ENCODE data around the gene MOB1B.
A peak's percentile ranks its signal among the peaks of the same experiment; 100 is the strongest.
"Not testable (repeated sequence)": the region's sequence is repeated elsewhere in the genome, so short reads cannot be mapped to it uniquely, and the experiment has no call there.

The MOB1B gene

DNA sequence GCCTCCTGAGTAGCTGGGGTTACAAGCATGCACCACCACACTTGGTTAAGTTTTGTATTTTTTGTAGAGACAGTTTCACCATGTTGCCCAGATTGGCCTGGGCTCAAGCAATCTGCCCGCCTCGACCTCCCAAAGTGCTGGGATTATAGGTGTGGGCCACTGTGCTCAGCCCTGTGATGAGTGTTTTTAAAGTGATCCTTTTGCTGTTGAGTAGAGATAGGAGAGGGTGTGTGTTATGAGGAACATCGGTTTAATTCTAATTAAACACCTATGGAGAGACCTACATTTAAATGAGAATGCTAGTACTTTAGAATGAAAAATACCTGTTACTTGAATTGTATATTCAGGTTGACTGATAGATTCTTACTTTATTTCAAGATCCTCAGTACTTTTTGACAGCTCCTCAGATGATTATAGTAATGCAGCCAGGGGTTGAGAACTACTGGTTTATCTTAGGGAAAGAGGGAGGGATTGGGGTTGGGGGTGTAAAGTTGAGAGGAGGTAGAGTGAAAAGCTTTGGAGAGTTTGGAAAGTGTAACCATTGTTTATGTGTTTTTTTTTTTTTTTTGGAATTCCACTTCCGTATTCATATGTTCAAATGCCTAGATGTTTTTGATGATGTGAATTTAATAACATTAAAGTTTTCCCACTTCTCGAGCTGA is 54.5 kb downstream of the MOB1B start:
- DNase-seq (ENCODE audit: low read depth, low spot score) = no peak

DNA sequence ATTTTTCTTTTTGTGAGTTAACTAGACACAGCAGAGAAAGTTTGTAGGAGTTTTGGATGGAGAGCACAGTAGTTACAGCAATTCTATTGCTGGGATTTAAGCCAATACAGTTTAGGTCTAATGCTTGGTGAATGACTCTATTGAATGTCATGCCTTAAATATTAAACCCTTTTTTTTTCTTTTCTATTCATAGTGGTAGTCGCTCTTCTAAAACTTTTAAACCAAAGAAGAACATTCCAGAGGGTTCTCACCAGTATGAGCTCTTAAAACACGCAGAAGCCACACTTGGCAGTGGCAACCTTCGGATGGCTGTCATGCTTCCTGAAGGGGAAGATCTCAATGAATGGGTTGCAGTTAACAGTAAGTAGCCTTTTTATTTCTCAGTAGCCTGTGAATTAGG is 56.5 kb downstream of the MOB1B start:
- DNase-seq (ENCODE audit: low read depth, low spot score) = no peak

DNA sequence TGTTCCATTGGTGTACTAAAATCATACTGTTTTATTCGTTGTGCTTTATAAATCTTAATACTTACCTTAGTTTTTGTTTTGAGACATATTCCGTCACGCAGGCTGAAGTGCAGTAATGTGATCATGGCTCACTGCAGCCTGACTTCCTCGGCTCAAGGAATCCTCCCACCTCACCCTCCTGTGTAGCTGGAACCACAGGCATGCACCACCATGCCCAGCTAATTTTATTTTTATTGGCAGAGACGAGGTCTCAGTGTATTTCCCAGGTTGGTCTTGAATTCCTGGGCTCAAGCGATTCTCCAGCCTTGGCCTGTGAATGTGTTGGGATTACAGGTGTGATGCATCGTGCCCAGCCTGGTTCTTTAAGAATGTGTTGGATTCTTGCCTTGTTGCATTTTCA is 66.9 kb downstream of the MOB1B start:
- DNase-seq (ENCODE audit: low read depth, low spot score) = no peak

DNA sequence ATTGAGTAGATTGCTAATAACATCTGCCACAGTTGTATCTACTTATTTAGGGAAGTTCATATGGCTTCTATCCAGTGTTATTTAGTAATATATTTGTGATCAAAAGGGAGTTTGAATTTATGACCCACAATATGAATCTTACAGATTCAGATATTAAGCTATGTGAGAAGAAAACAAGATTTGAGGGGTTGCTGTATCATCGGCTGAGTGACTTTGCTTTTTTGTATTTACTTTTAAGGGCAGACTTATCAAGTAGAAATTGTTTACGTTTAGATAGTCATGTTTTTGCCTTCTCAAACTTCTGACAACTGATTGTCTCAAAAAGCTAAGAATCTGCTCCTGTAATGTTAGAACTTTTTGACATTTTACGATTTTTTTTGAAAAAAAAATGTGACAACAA is 74.1 kb downstream of the MOB1B start:
- DNase-seq (ENCODE audit: low read depth, low spot score) = no peak

DNA sequence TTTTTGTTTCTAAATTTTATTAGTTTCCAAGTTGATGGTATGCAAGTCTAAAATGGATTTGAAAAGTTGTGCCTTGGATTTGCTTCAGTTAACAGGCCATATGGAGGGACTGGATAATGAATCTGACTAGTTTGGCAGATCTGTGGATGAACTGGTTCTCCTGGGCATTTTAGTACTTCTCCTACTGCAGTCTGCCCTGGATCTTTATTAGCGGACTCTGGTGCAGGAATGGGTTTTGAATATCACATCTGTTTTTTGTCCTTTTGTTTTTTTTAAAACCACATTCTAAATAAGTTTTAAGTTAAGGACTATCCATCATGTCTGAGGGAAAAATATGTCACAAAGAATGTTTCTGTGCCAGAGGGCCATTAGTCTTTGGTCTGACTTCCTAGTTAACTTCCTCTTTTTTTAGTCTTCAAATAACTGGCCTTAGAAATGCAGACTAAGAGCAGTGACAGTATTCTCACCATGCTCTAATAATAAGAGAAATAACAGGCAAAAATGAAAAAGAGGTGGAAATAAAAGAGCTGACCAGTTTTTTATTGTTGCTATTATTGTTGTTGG is 77.4 kb downstream of the MOB1B start:
- DNase-seq (ENCODE audit: low read depth, low spot score) = no peak

DNA sequence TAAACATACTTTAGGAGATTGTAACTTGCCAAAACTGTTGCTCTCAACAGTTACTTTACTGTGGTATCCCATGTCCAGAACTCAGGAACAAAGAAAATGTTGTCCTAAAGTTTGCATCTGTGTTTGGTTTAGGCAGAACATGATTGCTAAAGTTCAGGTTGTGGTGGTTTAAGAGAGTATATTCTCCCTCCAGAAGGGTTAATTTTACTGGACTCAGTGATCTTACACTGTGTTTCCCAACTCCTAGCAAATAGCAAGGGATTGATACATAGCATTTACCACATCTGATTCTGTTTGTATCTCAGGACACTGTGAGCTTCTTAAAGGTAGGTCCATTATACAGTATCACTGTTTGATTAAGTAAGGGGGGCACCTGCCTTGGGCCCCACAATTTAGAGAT is 78.0 kb downstream of the MOB1B start:
- DNase-seq (ENCODE audit: low read depth, low spot score) = no peak

DNA sequence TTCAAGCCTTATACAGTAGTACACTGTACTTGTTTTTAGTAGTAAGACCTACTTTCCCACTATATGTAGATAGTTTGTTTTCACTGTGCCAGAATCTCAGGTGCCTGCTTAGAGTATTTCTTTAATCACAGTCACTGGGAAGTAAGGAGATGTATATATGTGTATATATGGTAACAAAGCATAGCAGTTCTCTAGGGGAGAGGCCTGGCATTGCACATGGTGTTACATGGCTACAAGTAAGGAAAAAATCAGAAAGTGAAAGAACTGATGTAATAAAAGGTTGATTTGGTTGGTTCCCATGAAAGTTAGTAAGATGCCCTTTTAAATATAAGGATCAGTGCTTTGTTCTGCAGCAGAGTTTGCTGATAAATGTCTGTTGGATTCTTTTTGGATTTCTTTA is 81.9 kb downstream of the MOB1B start:
- DNase-seq (ENCODE audit: low read depth, low spot score) = no peak

DNA sequence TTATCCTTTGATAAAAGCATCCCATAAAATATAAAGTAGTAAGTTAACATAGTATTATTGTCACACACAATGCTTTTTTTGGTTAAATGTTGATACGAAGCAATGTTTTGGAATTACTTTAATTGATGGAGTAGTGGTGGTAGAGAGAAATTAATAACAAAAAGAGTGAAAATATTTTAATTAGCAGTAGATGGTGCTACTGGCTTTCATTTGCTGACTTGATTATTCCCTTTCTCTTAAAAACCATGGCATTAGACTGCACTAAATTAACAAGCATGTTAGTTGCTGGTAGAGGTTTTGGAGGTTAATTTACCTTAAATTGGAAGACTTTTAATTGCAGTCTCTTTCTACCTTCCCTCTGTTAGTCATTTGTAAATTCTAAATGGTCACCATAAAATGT is 82.4 kb downstream of the MOB1B start:
- no peak for DNase-seq (ENCODE audit: low read depth, low spot score)

DNA sequence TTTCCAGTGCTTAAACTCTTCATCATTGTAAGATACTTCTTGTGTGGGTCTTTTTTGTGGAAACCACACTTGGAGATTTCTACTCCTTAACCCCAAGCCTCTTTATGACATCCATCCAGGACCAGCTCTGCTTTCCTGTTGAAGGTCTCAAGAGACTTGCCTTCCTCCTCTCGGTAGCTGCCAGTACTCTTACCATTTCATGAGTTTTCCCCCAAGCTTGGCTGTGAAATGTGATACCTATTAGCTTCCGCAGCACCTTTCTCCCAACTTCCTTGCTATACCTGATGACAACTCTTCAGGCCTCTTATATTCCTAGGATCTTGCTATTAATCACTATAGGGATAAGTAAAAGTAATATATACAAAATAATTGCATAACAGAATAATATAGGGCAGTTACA is 89.4 kb downstream of the MOB1B start:
- DNase-seq (ENCODE audit: low read depth, low spot score) = no peak

DNA sequence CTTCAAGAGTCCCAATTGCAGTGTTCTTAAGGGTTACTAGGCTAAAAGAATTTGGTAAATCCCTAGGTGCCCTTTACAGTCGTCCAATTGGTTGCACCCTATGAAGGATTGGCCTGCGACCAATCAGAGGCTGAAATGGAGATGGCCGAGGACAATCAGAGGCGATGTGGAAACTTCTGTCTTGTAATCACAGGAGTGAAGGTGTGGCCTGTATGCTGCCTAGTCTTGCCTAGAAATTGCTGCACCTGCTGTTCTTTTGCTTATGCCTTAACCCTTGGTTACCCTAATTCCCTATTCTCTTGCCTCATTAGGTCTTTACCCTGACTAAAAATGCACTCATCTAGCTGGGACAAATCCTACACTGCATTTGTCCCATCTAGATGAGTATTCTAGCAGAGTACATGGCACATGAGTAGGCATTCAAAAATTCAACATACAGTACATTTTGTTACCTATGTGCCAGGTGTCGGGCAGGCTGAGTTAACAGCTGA is 90.3 kb downstream of the MOB1B start:
- no peak for DNase-seq (ENCODE audit: low read depth, low spot score)

DNA sequence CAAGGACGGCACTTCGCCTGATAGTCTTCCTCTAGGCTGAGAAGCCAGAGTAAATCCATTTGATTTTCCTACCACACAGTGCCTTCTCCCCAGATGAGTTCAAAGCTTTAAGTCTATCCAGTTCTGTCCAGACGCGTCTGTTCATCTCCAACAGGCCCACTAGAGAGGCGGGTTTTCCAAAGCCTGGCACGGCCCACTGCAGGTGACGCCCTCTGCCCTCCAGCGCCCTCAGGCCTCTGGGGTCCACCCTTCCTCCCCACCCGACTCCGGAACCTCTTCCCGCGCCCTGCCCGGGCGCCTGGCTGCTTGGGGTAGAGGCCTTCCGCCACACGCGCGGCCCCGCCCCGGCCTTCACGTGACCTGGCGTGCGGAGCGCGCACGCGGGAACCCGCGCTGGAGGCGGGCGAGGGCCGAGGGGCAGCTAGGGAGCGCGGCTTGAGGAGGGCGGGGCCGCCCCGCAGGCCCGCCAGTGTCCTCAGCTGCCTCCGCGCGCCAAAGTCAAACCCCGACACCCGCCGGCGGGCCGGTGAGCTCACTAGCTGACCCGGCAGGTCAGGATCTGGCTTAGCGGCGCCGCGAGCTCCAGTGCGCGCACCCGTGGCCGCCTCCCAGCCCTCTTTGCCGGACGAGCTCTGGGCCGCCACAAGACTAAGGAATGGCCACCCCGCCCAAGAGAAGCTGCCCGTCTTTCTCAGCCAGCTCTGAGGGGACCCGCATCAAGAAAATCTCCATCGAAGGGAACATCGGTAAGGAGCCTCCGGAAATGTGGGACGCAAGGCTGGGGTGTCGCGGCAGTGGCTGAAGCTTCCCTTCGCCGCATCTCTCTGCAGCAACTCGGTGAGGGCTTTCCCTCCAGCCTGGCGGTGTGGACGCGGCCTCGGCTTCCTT is 91.3 kb downstream of the MOB1B start, which contains the start of gene DCK:
TSS of gene DCK (plus strand) at position 469 of the 888 bp plus-strand sequence. CDS start at position 656, 187 bp downstream.
- DNase-seq (ENCODE audit: low read depth, low spot score) = peak; percentile 77

DNA sequence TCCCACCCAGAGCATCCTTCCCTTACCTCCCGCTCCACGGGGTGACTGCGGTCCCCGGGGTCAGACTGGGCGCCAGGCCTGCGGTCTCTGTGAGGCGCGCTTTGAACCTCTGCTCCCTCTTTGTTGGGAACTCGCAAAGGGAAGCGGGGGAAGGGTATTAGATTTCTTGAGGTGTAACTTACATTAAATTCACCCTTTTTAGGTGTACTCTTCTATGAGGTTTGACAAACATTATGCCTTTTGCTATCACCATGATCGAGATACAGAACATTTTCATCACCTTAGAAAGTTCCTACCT is 91.8 kb downstream of the MOB1B start:
- no peak for DNase-seq (ENCODE audit: low read depth, low spot score)

DNA sequence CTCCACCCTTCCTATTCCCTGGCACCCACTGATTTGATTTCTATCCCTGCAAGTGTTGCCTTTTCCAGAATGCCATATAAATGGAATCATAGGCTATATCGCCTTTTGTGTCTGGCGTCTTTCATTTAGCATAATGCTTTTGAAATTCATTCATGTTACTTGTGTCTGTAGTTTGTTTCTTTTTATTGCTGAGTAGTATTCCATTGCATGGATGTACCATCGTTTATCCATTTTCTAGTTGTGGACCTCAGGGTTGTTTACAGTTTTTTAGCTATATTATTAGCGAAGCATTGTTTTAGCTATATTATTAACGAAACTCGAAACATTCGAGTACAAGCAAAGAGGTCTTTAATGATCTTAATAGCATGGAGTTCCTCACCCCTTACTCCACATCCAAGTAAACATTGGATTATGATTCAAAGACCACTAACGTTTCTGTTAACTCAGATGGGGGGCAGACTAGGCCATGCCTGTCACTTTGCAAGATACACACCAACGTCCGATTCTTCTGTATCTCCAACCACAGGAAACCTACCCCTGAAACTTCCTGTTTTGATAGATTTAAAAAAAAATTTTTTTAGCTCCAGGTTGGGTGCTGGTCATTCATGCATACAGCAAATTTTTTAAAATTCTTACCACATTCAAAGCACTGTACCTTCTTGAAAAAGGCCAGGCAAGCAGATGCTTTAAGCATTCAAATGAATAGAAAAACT is 92.4 kb downstream of the MOB1B start:
- no peak for DNase-seq (ENCODE audit: low read depth, low spot score)

DNA sequence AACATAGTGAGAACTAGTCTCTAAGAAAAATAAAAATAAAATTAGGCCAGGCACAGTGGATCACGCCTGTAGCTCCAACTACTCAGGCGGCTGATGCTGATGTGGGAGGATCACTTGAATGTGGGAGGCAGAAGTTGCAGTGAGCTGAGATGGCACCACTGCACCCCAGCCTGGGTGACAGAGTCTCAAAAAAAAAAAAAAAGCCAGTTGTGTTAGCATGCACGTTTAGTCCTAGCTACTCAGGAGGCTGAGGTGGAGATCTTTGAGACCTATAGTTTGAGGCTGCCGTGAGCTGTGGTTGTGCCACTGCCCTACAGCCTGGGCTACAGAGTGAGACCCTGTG is 93.8 kb downstream of the MOB1B start:
- no peak for DNase-seq (ENCODE audit: low read depth, low spot score)

DNA sequence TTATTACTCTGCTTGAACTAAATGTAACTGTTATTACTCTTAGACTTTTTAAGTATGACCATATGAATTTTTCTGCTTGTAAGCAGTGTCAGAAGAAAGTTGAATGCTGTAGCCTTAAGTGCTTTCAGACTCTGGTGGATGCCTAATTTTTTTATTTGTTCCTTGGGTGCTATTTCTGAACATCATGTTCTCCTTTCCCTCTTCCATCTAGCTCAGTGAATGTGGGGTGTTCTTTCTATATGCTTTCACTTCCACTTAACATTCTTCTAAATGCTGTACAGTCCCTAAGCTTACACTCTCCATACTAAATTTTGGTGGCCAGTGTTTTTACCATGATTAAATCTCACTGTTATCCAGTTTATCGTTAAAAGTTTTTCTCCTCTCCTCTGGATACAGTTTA is 94.9 kb downstream of the MOB1B start:
- DNase-seq (ENCODE audit: low read depth, low spot score) = no peak

DNA sequence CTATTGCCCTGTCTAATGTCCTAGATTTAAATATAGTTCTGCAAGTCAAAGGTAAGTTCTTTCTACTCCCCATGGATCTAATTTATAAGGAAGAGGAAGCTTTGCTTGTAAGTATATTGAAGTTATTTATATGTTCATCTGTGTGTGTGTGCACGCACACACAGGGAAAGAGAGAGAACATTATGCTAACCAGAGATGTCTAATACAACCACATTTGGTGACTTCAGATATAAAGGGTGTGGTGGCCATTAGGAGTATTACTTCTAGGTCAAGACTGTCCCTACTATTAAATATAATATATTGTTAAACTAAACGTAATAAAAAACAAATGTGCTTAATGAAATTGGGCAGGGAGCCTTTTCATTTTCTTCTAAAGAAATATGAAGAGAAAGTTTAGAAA is 95.4 kb downstream of the MOB1B start:
- no peak for DNase-seq (ENCODE audit: low read depth, low spot score)

DNA sequence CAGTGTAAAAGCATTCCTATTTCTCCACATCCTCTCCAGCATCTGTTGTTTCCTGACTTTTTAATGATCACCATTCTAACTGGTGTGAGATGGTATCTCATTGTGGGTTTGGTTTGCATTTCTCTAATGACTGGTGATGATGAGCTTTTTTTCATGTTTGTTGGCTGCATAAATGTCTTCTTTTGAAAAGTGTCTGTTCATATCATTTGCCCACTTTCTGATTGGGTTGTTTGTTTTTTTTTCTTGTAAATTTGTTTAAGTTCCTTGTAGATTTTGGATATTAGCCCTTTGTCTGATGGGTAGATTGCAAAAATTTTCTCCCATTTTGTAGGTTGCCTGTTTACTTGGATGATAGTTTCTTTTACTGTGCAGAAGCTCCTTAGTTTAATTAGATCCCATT is 97.5 kb downstream of the MOB1B start:
- DNase-seq (ENCODE audit: low read depth, low spot score) = not testable (repeated sequence)

DNA sequence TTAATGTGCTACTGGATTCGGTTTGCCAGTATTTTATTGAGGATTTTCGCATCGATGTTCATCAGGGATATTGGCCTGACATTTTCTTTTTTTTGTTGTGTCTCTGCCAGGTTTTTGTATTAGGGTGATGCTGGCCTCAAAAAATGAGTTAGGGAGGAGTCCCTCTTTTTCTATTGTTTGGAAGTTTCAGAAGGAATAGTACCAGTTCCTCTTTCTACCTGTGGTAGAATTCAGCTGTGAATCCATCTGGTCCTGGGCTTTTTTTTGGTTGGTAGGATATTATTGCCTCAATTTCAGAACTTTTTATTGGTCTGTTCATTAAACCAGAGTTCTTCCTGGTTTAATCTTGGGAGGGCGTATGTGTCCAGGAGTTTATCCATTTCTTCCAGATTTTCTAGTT is 99.2 kb downstream of the MOB1B start:
- not testable (repeated sequence) for DNase-seq (ENCODE audit: low read depth, low spot score)

DNA sequence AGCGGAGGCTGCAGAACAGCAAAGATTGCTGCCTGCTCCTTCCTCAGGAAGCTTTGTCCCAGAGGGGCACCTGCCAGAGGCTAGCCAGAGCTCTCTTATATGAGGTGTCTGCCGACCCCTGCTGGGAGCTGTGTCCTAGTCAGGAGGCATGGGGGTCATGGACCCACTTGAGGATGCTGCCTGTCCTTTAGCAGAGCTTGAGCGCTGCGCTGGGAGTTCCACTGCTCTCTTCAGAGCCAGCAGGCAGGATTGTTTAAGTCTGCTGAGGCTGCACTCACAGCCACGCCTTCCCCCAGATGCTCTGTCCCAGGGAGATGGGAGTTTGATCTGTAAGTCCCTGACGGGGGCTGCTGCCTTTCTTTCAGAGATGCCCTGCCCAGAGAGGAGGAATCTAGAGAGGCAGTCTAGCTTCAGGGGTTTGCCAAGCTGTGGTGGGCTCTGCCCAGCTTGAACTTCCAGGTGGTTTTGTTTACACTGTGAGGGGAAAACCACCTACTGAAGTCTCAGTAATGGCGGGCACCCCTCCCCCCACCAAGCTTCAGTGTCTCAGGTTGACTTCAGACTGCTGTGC is 102.2 kb downstream of the MOB1B start:
- DNase-seq (ENCODE audit: low read depth, low spot score) = no peak

DNA sequence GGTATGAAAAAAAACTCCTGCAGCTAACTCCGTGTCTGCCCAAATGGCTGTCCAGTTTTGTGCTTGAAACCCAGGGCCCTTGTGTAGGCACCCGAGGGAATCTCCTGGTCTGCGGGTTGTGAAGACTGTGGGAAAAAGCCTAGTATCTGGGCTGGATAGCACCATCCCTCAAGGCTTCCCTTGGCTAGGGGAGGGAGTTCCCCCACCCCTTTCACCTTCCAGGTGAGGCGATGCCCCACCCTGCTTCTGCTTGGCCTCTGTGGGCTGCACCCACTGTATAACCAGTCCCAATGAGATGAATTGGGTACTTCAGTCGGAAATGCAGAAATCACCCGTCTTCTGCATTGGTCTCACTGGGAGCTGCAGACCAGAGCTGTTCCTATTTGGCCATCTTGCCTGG is 102.9 kb downstream of the MOB1B start:
- DNase-seq (ENCODE audit: low read depth, low spot score) = not testable (repeated sequence)

DNA sequence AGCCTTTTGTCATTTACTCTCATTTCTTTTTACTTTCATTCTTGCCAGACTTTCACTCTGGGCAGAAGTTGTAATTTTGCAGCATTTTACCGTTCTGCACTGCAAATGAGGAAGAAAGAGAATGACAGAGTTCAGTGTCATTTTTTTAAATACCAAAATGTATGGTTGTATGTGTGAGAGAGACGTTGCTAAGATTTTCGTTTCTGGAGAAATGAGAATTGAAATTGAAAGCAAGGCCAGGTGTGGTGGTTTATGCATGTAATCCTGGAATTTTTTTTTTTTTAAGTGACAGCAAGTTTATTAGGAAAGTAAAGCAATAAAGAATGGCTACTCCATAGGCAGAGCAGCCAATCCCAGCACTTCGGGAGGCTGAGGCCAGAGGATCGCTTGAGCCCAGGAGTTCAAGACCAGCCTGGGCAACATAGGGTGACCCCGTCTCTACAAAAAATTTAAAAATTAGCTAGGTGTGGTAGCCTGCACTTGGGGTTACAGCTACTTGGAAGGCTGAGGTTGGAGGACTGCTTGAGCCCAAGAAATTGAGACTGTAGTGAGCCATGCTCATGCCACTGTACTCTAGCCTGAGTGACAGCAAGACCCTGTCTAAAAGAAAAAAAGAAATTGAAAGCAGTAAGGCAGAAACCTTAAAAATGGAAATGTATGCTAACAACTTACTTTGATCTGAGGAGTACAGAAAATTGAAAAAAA is 104.2 kb downstream of the MOB1B start:
- no peak for DNase-seq (ENCODE audit: low read depth, low spot score)

Data from smooth muscle cell of the brain vasculature (primary cell).